Naive thymus-derived CD8-positive, alpha-beta T cell (primary cell): ENCODE results near the gene POU3F3. TPM values are rescaled to one million over a fixed set of nuclear protein-coding genes. Genes with fewer than 3 reads are reported as not detected.

Experiments used
- ATAC-seq, 2 donors: fragments of 150-1000 bp; cut with Tn5 transposase in 1 of 2; sonication (Bioruptor Pico), chemical (Tn5 transposase) in 1 of 2; 1 replicate in 1 of 2; 2 replicates in 1 of 2; pipeline ENCODE4 v1.10.0; 2021; ENCODE audit warnings: mild to moderate bottlenecking in 2 of 2, moderate library complexity in 2 of 2
- POLR2A ChIA-PET: fragments of 350-600 bp; sonication (Branson Sonifier 250); formaldehyde crosslinking; loops from one replicate; lab custom pipeline; 2021; ENCODE audit warnings: antibody characterized with exemption; lab: Charles Lee
- DNase-seq, 10 donors: peaks; one replicate each; pipeline versions ENCODE4 v3.0.0 to v3.0.0-alpha.2; 2020 to 2022
- H3K27ac Mint-ChIP-seq, 10 donors: one replicate each; pipeline ENCODE4 v1.8.0; 2020 to 2022; ENCODE audit warnings: mild to moderate bottlenecking in 10 of 10, mixed read lengths in 10 of 10, moderate library complexity in 4 of 10, inconsistent platforms in 1 of 10
- H3K27me3 Mint-ChIP-seq, 5 donors: one replicate each; pipeline ENCODE4 v1.8.0; 2021 to 2022; ENCODE audit warnings: mixed read lengths in 5 of 5
- H3K36me3 Mint-ChIP-seq, 3 donors: one replicate each; pipeline ENCODE4 v1.8.0; 2020 to 2022; ENCODE audit warnings: mixed read lengths in 3 of 3, mild to moderate bottlenecking in 2 of 3, inconsistent platforms in 1 of 3
- H3K4me1 Mint-ChIP-seq, 4 donors: one replicate each; pipeline ENCODE4 v1.8.0; 2021 to 2022; ENCODE audit warnings: mixed read lengths in 4 of 4
- H3K4me3 Mint-ChIP-seq, 10 donors: one replicate each; pipeline ENCODE4 v1.8.0; 2020 to 2022; ENCODE audit warnings: mild to moderate bottlenecking in 10 of 10, mixed read lengths in 10 of 10, moderate library complexity in 6 of 10, inconsistent platforms in 1 of 10
- H3K9me3 Mint-ChIP-seq, 9 donors: one replicate each; pipeline ENCODE4 v1.8.0; 2020 to 2022; ENCODE audit warnings: mixed read lengths in 9 of 9, mild to moderate bottlenecking in 3 of 9, inconsistent platforms in 1 of 9, moderate library complexity in 1 of 9
- polyA plus RNA-seq, 3 donors: library from polyadenylated mRNA; unstranded; fragments of 300-500 nt; fragmentation: Illumina TruSeq; gene quantifications; one replicate each; pipeline ENCODE4 v1.2.3, GENCODE V29; 2021
- total RNA-seq, 8 experiments: library from RNA in 2 of 8; stranded (reverse) in 2 of 8; gene quantifications; one replicate each; pipeline ENCODE4 v1.2.3 and lab custom pipeline; 2021 to 2026

The POU3F3 gene
- total and polyA plus RNA-seq, 5 experiments from 2014 or later: not detected

DNA sequence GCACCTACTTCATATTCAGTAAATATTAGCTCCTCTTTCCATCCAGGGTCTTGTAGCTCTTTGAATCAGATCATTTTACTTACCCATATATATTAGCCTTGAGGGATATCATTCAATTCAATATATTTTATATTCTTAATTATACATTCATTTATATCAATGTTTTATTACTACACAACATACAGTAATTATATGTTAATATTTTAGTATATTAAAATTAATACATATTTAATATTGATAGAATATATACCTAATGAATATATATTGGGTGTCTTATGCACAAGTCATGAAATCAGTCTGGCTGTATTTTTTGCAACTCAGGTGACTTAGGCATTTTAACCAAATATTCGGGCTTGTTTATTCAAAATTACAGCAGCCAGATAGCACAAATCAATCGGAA is 37.2 kb downstream of the POU3F3 start:
- Mint-ChIP-seq H3K27ac (no peak overlapping the region), H3K36me3 (no peaks in the 10 kb centered on the region), H3K4me1 (peaks cover 0 to 24% (median 16%) of the 10 kb centered on the region in 4 donors), H3K27me3 (peaks cover 1 to 18% (median 1%) of the 10 kb centered on the region in 5 donors), H3K9me3 (peaks cover 0 to 3% (median 0%) of the 10 kb centered on the region in 9 donors), H3K4me3 (no peak overlapping the region)
- POLR2A ChIA-PET: no interaction called here
- ATAC-seq: no peak
- no peak for DNase-seq

DNA sequence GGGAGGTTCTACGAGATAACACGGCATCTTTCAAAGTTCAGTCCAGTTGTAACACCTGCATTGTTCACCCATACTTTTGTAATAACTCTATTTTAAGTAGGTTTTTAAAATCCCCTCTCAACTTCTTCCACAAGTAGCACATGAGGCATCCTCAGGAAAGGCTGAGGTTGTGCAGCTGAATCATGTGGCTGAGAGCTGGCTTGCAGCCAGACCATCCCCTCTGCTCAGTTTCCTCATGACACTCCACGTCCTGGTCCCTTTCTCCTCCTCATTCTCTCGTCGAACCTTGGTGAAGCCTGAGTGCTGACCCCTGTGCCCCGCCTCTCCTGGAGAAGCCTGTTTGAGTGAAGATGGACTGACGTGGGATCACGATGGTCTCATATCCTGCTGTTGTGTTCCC is 42.5 kb downstream of the POU3F3 start:
- DNase-seq (no peak), ATAC-seq (no peak)
- H3K4me1 Mint-ChIP-seq: no peaks in the 10 kb centered on the region
- POLR2A ChIA-PET: no interaction called here
- H3K36me3 Mint-ChIP-seq: no peaks in the 10 kb centered on the region
- H3K27ac Mint-ChIP-seq: no peak overlapping the region
- H3K4me3 Mint-ChIP-seq: no peak overlapping the region
- H3K27me3 Mint-ChIP-seq: peaks cover 0 to 41% (median 11%) of the 10 kb centered on the region in 5 donors
- no peaks in the 10 kb centered on the region for H3K9me3 Mint-ChIP-seq

DNA sequence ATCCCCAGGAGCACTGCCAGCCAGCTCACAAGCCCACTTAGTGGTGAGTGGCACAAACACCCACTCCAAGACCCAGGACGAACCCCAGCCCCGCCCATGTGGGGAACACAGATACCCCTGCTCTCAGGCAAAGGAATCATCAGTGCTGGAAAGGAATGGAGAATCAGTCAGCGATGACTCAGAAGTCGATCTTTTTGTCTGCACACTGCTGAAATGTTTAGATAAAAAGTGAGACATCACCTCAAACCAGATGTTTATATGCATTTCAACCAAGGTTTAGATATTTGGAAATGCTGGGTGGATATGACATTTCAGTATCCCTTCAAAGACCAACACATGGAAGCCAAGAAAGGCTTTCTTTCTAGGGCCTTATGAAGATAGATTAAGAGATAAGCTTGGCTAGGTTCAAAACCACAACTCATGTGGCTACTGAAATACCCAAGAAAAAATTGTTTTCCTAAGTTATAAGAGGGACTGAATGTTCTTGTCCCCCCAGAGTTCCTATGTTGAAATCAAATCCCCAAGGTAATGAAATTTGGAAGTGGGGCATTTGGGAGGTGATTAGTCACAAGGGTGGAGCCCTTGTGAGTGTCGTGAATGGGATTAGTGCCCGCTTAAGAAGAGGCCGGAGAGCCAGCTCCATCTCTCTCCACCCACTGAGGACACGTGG is 43.7 kb downstream of the POU3F3 start:
- no peak for DNase-seq
- Mint-ChIP-seq H3K36me3 (no peaks in the 10 kb centered on the region), H3K27ac (no peak overlapping the region), H3K9me3 (no peaks in the 10 kb centered on the region), H3K27me3 (peaks cover 0 to 41% (median 10%) of the 10 kb centered on the region in 5 donors), H3K4me3 (no peak overlapping the region), H3K4me1 (no peaks in the 10 kb centered on the region)
- ATAC-seq: no peak
- POLR2A ChIA-PET: no interaction called here

DNA sequence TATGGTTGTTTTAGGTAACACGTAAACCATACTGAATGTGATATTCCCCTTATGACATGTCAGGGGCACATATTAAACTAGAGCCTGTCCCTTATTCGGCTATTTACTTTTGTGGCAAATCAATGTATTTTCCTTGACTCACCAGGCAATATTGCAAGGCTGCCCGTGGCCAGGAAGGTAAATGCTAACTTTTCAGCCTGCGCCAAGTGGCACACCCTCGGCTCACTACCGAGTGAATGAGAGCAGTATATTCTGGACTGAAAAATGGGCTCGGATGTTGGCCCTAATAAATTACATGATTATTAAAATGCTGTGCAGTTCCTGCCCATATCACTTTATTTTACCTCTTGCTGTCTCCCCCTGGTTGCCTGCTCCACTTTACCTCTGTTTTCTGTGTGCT is 46.7 kb downstream of the POU3F3 start:
- Mint-ChIP-seq H3K36me3 (no peaks in the 10 kb centered on the region), H3K27me3 (peaks cover 0 to 24% (median 8%) of the 10 kb centered on the region in 5 donors), H3K4me1 (no peaks in the 10 kb centered on the region), H3K27ac (no peak overlapping the region), H3K4me3 (no peak overlapping the region), H3K9me3 (no peaks in the 10 kb centered on the region)
- no peak for ATAC-seq
- POLR2A ChIA-PET: no interaction called here
- DNase-seq: no peak

DNA sequence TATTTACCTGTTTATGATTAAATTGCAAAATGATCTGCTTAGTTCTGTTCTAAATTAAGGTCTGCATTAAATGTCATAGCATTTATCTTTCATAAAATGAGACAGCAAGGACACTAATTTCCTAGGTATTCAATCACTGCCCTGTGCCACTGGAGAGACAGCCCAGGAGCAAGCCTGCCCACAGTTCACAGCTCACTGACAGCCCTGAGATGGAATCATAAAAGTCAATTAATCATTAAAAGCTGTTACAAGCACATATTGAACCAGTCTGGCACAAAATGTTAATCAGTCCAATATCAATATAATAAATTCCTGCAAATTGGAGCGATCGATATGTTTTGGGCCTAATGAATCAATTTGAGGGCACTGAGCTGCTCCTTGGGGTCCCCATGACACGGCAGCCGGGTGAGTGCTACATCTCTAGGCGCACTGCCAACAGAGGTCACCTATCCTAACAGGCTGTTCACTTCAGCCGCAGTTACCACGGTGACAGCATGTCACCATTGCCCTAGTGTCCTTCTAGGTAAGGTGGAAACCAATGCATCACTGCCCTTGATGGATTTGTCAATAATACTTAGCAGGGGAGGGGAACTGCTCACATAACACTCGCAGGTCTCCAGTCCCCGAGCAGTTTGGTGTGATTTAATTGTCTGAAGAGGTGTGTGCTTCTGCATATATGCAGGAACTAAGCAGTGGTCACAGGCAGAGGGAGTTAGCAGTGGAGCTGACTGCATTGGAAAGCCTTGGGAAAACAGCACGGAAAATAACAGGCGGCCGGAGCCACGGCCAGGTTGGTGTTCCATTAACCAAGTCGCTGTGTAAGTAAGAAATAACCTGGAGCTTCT is 47.3 kb downstream of the POU3F3 start:
- peaks cover 0 to 23% (median 5%) of the 10 kb centered on the region in 5 donors for H3K27me3 Mint-ChIP-seq
- H3K4me1 Mint-ChIP-seq: no peaks in the 10 kb centered on the region
- no peaks in the 10 kb centered on the region for H3K9me3 Mint-ChIP-seq
- no peaks in the 10 kb centered on the region for H3K36me3 Mint-ChIP-seq
- POLR2A ChIA-PET: no interaction called here
- no peak overlapping the region for H3K4me3 Mint-ChIP-seq
- no peak overlapping the region for H3K27ac Mint-ChIP-seq
- DNase-seq: no peak
- no peak for ATAC-seq

DNA sequence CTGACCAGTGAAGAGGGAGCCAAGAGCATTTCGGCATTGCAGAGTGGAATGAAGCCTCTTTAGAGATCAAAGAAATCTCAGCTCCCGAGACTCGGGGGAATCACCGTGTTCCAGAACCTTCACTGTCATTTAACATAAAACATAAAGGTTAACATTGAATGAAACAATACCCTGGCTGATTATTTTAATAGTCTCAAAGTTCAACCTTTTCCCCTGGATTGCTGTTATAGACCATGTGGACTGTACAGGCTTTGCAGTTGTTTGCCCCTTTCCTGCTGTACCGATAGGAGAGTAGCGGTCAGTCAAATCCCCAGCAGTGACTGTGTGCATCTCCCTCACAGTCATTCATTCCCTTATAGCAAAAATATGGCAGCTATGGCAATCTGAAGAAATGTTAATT is 48.4 kb downstream of the POU3F3 start:
- no peak for ATAC-seq
- Mint-ChIP-seq H3K27me3 (peaks cover 4 to 25% (median 7%) of the 10 kb centered on the region in 5 donors), H3K36me3 (no peaks in the 10 kb centered on the region), H3K4me3 (no peak overlapping the region), H3K4me1 (no peaks in the 10 kb centered on the region), H3K27ac (no peak overlapping the region), H3K9me3 (no peaks in the 10 kb centered on the region)
- POLR2A ChIA-PET: no interaction called here
- DNase-seq: no peak

Other genes starting within 250 kb of the POU3F3 start
- 10 to 100 TPM; 23.8 to 24.5 TPM for gene MRPS9, start 184.0 kb downstream of the POU3F3 start, total RNA-seq
- 10 to 100 TPM; 17.0 to 32.6 (median 26.0) TPM for gene MRPS9, start 184.0 kb downstream of the POU3F3 start, polyA plus RNA-seq